ENCODE results near the gene TXK. TPM values are rescaled to one million over a fixed set of nuclear protein-coding genes. Genes with fewer than 3 reads are reported as not detected.

Gene TXK
- total RNA-seq, 1 experiment from 2014 or later: 0.70 TPM

DNA sequence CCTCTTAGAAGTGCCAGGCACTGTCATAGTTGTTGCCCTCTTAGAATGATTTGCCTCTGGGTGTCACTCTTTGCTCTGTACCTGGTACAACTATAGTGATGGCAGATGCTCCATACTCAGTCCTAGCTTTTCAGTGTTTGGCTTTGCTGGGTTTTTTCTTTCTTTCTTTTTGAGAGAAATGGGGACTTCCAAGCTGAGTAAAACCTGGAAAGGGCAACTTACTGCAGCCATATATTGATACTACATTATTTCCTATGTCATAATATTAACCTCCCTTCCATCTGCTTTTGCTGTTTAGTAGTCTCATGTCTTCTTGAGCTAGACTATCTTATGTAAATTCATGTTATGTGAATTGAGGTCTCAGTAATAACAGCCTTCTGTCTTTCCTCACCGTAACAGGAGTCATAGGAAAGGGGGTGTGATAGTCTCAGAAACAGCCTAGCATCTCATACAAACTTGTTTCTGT is 68.4 kb downstream of the TXK start:
- no peak for ATAC-seq
- CTCF ChIA-PET: no interaction called here
- Mint-ChIP-seq H3K36me3 (no peaks in the 10 kb centered on the region; the same call in none of the 2 replicates), H3K27ac (no peak overlapping the region), H3K4me1 (no peaks in the 10 kb centered on the region), H3K27me3 (ENCODE audit: low read depth) (peaks cover 3% of the 10 kb centered on the region), H3K4me3 (no peak overlapping the region), H3K9me3 (peaks cover 8% of the 10 kb centered on the region)
- DNase-seq (ENCODE audit: low spot score): no peak
- POLR2A ChIA-PET: no interaction called here
- TF ChIP-seq, protein P1, sequence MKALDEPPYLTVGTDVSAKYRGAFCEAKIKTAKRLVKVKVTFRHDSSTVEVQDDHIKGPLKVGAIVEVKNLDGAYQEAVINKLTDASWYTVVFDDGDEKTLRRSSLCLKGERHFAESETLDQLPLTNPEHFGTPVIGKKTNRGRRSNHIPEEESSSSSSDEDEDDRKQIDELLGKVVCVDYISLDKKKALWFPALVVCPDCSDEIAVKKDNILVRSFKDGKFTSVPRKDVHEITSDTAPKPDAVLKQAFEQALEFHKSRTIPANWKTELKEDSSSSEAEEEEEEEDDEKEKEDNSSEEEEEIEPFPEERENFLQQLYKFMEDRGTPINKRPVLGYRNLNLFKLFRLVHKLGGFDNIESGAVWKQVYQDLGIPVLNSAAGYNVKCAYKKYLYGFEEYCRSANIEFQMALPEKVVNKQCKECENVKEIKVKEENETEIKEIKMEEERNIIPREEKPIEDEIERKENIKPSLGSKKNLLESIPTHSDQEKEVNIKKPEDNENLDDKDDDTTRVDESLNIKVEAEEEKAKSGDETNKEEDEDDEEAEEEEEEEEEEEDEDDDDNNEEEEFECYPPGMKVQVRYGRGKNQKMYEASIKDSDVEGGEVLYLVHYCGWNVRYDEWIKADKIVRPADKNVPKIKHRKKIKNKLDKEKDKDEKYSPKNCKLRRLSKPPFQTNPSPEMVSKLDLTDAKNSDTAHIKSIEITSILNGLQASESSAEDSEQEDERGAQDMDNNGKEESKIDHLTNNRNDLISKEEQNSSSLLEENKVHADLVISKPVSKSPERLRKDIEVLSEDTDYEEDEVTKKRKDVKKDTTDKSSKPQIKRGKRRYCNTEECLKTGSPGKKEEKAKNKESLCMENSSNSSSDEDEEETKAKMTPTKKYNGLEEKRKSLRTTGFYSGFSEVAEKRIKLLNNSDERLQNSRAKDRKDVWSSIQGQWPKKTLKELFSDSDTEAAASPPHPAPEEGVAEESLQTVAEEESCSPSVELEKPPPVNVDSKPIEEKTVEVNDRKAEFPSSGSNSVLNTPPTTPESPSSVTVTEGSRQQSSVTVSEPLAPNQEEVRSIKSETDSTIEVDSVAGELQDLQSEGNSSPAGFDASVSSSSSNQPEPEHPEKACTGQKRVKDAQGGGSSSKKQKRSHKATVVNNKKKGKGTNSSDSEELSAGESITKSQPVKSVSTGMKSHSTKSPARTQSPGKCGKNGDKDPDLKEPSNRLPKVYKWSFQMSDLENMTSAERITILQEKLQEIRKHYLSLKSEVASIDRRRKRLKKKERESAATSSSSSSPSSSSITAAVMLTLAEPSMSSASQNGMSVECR (CRISPR knock-in tag; IDR thresholded peaks at IDR 0.05; ENCODE audit: borderline replicate concordance): no peak
- TF ChIP-seq, protein P2, sequence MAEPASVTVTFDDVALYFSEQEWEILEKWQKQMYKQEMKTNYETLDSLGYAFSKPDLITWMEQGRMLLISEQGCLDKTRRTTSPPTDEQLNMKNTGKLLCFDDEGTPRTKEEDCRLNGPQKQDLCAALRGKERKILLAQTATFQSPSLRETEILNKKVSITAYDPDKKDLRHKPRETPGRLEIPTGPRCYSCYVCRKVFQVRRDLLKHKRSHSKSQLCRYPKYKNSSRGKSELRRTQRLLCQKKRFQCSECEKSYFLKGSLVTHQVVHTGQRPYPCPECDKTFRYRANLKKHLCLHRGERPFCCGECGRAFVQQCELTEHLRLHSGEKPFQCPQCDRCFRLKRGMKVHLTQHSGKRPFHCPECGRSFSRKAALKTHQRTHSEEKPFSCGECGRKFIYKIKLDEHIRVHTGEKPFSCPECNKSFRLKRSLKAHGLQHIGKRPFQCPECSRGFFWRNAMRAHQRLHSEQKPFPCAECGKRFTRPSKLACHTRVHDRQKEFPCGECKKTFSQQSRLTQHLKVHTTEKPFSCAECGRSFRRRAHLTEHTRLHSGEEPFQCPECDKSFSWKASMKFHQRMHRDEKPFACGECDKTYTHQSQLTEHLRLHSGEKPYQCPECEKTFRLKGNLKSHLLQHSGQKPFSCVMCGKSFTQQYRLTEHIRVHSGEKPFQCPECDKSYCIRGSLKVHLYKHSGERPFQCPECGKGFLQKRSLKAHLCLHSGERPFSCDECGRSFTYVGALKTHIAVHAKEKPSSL (CRISPR knock-in tag; conservative IDR thresholded peaks at IDR 0.05): no peak
- no peak for TF ChIP-seq CBFB (CRISPR knock-in tag; IDR thresholded peaks at IDR 0.05; ENCODE audit: low read depth)
- TF ChIP-seq ZNF121 (CRISPR knock-in tag; IDR thresholded peaks at IDR 0.05): no peak
- no peak for TF ChIP-seq SMAD3 (CRISPR knock-in tag; IDR thresholded peaks at IDR 0.05; ENCODE audit: borderline replicate concordance)
- TF ChIP-seq SMAD4 (CRISPR knock-in tag; IDR thresholded peaks at IDR 0.05): no peak
- TF ChIP-seq SOX15 (CRISPR knock-in tag; IDR thresholded peaks at IDR 0.05): no peak
- TF ChIP-seq, protein P3, sequence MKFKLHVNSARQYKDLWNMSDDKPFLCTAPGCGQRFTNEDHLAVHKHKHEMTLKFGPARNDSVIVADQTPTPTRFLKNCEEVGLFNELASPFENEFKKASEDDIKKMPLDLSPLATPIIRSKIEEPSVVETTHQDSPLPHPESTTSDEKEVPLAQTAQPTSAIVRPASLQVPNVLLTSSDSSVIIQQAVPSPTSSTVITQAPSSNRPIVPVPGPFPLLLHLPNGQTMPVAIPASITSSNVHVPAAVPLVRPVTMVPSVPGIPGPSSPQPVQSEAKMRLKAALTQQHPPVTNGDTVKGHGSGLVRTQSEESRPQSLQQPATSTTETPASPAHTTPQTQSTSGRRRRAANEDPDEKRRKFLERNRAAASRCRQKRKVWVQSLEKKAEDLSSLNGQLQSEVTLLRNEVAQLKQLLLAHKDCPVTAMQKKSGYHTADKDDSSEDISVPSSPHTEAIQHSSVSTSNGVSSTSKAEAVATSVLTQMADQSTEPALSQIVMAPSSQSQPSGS (CRISPR knock-in tag; IDR thresholded peaks at IDR 0.05; ENCODE audit: borderline replicate concordance, low read depth): no peak
- TF ChIP-seq, protein P4, sequence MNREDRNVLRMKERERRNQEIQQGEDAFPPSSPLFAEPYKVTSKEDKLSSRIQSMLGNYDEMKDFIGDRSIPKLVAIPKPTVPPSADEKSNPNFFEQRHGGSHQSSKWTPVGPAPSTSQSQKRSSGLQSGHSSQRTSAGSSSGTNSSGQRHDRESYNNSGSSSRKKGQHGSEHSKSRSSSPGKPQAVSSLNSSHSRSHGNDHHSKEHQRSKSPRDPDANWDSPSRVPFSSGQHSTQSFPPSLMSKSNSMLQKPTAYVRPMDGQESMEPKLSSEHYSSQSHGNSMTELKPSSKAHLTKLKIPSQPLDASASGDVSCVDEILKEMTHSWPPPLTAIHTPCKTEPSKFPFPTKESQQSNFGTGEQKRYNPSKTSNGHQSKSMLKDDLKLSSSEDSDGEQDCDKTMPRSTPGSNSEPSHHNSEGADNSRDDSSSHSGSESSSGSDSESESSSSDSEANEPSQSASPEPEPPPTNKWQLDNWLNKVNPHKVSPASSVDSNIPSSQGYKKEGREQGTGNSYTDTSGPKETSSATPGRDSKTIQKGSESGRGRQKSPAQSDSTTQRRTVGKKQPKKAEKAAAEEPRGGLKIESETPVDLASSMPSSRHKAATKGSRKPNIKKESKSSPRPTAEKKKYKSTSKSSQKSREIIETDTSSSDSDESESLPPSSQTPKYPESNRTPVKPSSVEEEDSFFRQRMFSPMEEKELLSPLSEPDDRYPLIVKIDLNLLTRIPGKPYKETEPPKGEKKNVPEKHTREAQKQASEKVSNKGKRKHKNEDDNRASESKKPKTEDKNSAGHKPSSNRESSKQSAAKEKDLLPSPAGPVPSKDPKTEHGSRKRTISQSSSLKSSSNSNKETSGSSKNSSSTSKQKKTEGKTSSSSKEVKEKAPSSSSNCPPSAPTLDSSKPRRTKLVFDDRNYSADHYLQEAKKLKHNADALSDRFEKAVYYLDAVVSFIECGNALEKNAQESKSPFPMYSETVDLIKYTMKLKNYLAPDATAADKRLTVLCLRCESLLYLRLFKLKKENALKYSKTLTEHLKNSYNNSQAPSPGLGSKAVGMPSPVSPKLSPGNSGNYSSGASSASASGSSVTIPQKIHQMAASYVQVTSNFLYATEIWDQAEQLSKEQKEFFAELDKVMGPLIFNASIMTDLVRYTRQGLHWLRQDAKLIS (CRISPR knock-in tag; IDR thresholded peaks at IDR 0.05; ENCODE audit: borderline replicate concordance): no peak
- TF ChIP-seq ZNF396 (CRISPR knock-in tag; IDR thresholded peaks at IDR 0.05; ENCODE audit: borderline replicate concordance): no peak
- no peak for TF ChIP-seq ZNF423 (CRISPR knock-in tag; IDR thresholded peaks at IDR 0.05)
- TF ChIP-seq, protein P5, sequence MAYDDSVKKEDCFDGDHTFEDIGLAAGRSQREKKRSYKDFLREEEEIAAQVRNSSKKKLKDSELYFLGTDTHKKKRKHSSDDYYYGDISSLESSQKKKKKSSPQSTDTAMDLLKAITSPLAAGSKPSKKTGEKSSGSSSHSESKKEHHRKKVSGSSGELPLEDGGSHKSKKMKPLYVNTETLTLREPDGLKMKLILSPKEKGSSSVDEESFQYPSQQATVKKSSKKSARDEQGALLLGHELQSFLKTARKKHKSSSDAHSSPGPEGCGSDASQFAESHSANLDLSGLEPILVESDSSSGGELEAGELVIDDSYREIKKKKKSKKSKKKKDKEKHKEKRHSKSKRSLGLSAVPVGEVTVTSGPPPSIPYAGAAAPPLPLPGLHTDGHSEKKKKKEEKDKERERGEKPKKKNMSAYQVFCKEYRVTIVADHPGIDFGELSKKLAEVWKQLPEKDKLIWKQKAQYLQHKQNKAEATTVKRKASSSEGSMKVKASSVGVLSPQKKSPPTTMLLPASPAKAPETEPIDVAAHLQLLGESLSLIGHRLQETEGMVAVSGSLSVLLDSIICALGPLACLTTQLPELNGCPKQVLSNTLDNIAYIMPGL (CRISPR knock-in tag; IDR thresholded peaks at IDR 0.05): no peak
- TF ChIP-seq ZBTB21 (CRISPR knock-in tag; IDR thresholded peaks at IDR 0.05; ENCODE audit: borderline replicate concordance): no peak
- TF ChIP-seq, protein P6, sequence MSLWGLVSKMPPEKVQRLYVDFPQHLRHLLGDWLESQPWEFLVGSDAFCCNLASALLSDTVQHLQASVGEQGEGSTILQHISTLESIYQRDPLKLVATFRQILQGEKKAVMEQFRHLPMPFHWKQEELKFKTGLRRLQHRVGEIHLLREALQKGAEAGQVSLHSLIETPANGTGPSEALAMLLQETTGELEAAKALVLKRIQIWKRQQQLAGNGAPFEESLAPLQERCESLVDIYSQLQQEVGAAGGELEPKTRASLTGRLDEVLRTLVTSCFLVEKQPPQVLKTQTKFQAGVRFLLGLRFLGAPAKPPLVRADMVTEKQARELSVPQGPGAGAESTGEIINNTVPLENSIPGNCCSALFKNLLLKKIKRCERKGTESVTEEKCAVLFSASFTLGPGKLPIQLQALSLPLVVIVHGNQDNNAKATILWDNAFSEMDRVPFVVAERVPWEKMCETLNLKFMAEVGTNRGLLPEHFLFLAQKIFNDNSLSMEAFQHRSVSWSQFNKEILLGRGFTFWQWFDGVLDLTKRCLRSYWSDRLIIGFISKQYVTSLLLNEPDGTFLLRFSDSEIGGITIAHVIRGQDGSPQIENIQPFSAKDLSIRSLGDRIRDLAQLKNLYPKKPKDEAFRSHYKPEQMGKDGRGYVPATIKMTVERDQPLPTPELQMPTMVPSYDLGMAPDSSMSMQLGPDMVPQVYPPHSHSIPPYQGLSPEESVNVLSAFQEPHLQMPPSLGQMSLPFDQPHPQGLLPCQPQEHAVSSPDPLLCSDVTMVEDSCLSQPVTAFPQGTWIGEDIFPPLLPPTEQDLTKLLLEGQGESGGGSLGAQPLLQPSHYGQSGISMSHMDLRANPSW (CRISPR knock-in tag; conservative IDR thresholded peaks at IDR 0.05; ENCODE audit: low read depth): no peak
- TF ChIP-seq, protein P7, sequence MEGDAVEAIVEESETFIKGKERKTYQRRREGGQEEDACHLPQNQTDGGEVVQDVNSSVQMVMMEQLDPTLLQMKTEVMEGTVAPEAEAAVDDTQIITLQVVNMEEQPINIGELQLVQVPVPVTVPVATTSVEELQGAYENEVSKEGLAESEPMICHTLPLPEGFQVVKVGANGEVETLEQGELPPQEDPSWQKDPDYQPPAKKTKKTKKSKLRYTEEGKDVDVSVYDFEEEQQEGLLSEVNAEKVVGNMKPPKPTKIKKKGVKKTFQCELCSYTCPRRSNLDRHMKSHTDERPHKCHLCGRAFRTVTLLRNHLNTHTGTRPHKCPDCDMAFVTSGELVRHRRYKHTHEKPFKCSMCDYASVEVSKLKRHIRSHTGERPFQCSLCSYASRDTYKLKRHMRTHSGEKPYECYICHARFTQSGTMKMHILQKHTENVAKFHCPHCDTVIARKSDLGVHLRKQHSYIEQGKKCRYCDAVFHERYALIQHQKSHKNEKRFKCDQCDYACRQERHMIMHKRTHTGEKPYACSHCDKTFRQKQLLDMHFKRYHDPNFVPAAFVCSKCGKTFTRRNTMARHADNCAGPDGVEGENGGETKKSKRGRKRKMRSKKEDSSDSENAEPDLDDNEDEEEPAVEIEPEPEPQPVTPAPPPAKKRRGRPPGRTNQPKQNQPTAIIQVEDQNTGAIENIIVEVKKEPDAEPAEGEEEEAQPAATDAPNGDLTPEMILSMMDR (IDR thresholded peaks at IDR 0.05): no peak
- TF ChIP-seq GRHL2 (CRISPR knock-in tag; IDR thresholded peaks at IDR 0.05; ENCODE audit: insufficient replicate concordance, severe bottlenecking): no peak
- TF ChIP-seq, protein P8, sequence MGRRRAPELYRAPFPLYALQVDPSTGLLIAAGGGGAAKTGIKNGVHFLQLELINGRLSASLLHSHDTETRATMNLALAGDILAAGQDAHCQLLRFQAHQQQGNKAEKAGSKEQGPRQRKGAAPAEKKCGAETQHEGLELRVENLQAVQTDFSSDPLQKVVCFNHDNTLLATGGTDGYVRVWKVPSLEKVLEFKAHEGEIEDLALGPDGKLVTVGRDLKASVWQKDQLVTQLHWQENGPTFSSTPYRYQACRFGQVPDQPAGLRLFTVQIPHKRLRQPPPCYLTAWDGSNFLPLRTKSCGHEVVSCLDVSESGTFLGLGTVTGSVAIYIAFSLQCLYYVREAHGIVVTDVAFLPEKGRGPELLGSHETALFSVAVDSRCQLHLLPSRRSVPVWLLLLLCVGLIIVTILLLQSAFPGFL (CRISPR knock-in tag; IDR thresholded peaks at IDR 0.05; ENCODE audit: borderline replicate concordance): no peak
